ENCODE results near the gene WDR74.
"Not testable (repeated sequence)": the region's sequence is repeated elsewhere in the genome, so short reads cannot be mapped to it uniquely, and the experiment has no call there.

The WDR74 gene

GRCh38 chr11:62859281-62859703 is 19.9 kb upstream of the WDR74 start:
- H3K79me2 ChIP-seq (ENCODE audit: control insufficient read depth, insufficient read depth, low read length, unreplicated experiment) = peaks cover 75% of the 10 kb centered on the region
- H3K27me3 ChIP-seq (ENCODE audit: insufficient read depth, low read length); H3K4me3 ChIP-seq (ENCODE audit: low read depth, low read length); H3K27ac ChIP-seq (ENCODE audit: low read depth, low read length); H2AFZ ChIP-seq (ENCODE audit: low read length, unreplicated experiment): not testable (repeated sequence)
- H3K36me3 ChIP-seq (ENCODE audit: insufficient read depth, low read length) = peaks cover 10% of the 10 kb centered on the region
- peaks cover 18% of the 10 kb centered on the region for H3K4me1 ChIP-seq (ENCODE audit: control insufficient read depth, insufficient read depth, low read length, unreplicated experiment)

- Histone ChIP-seq H3K4me1 (ENCODE audit: control insufficient read depth, insufficient read depth, low read length, unreplicated experiment) (peaks cover 23% of the 10 kb centered on the region), H3K36me3 (ENCODE audit: insufficient read depth, low read length) (peaks cover 21% of the 10 kb centered on the region), H2AFZ (ENCODE audit: low read length, unreplicated experiment) (no peak overlapping the region), H3K4me3 (ENCODE audit: low read depth, low read length) (peak overlapping the region; percentile 88), H3K27ac (ENCODE audit: low read depth, low read length) (no peak overlapping the region), H3K79me2 (ENCODE audit: control insufficient read depth, insufficient read depth, low read length, unreplicated experiment) (peaks cover 76% of the 10 kb centered on the region), H3K27me3 (ENCODE audit: insufficient read depth, low read length) (no peaks in the 10 kb centered on the region)
These were observed 18.8 kb upstream of the WDR74 start for GRCh38 chr11:62858201-62858600.

- peaks cover 27% of the 10 kb centered on the region for H3K36me3 ChIP-seq (ENCODE audit: insufficient read depth, low read length)
- no peak overlapping the region for H3K27ac ChIP-seq (ENCODE audit: low read depth, low read length)
- H3K4me3 ChIP-seq (ENCODE audit: low read depth, low read length) = peak overlapping the region; percentile 88
- no peaks in the 10 kb centered on the region for H3K27me3 ChIP-seq (ENCODE audit: insufficient read depth, low read length)
- H2AFZ ChIP-seq (ENCODE audit: low read length, unreplicated experiment) = no peak overlapping the region
- peaks cover 29% of the 10 kb centered on the region for H3K4me1 ChIP-seq (ENCODE audit: control insufficient read depth, insufficient read depth, low read length, unreplicated experiment)
- peaks cover 76% of the 10 kb centered on the region for H3K79me2 ChIP-seq (ENCODE audit: control insufficient read depth, insufficient read depth, low read length, unreplicated experiment)
These were observed 18.2 kb upstream of the WDR74 start for GRCh38 chr11:62857541-62857982.

- peaks cover 72% of the 10 kb centered on the region for H3K79me2 ChIP-seq (ENCODE audit: control insufficient read depth, insufficient read depth, low read length, unreplicated experiment)
- no peaks in the 10 kb centered on the region for H3K27me3 ChIP-seq (ENCODE audit: insufficient read depth, low read length)
- H3K4me3 ChIP-seq (ENCODE audit: low read depth, low read length) = peak overlapping the region; percentile 88
- peak overlapping the region; percentile 61 for H3K27ac ChIP-seq (ENCODE audit: low read depth, low read length)
- peaks cover 37% of the 10 kb centered on the region for H3K36me3 ChIP-seq (ENCODE audit: insufficient read depth, low read length)
- peaks cover 32% of the 10 kb centered on the region for H3K4me1 ChIP-seq (ENCODE audit: control insufficient read depth, insufficient read depth, low read length, unreplicated experiment)
- H2AFZ ChIP-seq (ENCODE audit: low read length, unreplicated experiment) = peak overlapping the region; percentile 89
These were observed 17.0 kb upstream of the WDR74 start for GRCh38 chr11:62856333-62856895.

GRCh38 chr11:62855571-62856332 is 16.4 kb upstream of the WDR74 start:
- Histone ChIP-seq H3K4me1 (ENCODE audit: control insufficient read depth, insufficient read depth, low read length, unreplicated experiment) (peaks cover 32% of the 10 kb centered on the region), H2AFZ (ENCODE audit: low read length, unreplicated experiment) (peak overlapping the region; percentile 89), H3K27me3 (ENCODE audit: insufficient read depth, low read length) (no peaks in the 10 kb centered on the region), H3K4me3 (ENCODE audit: low read depth, low read length) (peak overlapping the region; percentile 88), H3K36me3 (ENCODE audit: insufficient read depth, low read length) (peaks cover 37% of the 10 kb centered on the region), H3K79me2 (ENCODE audit: control insufficient read depth, insufficient read depth, low read length, unreplicated experiment) (peaks cover 65% of the 10 kb centered on the region), H3K27ac (ENCODE audit: low read depth, low read length) (peak overlapping the region; percentile 61)

- Histone ChIP-seq H3K4me1 (ENCODE audit: control insufficient read depth, insufficient read depth, low read length, unreplicated experiment) (peaks cover 32% of the 10 kb centered on the region), H3K27ac (ENCODE audit: low read depth, low read length) (peak overlapping the region; percentile 56), H3K4me3 (ENCODE audit: low read depth, low read length) (peak overlapping the region; percentile 88), H3K36me3 (ENCODE audit: insufficient read depth, low read length) (peaks cover 37% of the 10 kb centered on the region), H3K27me3 (ENCODE audit: insufficient read depth, low read length) (no peaks in the 10 kb centered on the region), H2AFZ (ENCODE audit: low read length, unreplicated experiment) (no peak overlapping the region), H3K79me2 (ENCODE audit: control insufficient read depth, insufficient read depth, low read length, unreplicated experiment) (peaks cover 65% of the 10 kb centered on the region)
These were observed 15.6 kb upstream of the WDR74 start for GRCh38 chr11:62854825-62855570.

GRCh38 chr11:62854013-62854824 is 14.8 kb upstream of the WDR74 start:
- Histone ChIP-seq H3K4me3 (ENCODE audit: low read depth, low read length) (peak overlapping the region; percentile 88), H3K4me1 (ENCODE audit: control insufficient read depth, insufficient read depth, low read length, unreplicated experiment) (peaks cover 32% of the 10 kb centered on the region), H3K36me3 (ENCODE audit: insufficient read depth, low read length) (peaks cover 37% of the 10 kb centered on the region), H3K27ac (ENCODE audit: low read depth, low read length) (peak overlapping the region; percentile 56), H2AFZ (ENCODE audit: low read length, unreplicated experiment) (no peak overlapping the region), H3K79me2 (ENCODE audit: control insufficient read depth, insufficient read depth, low read length, unreplicated experiment) (peaks cover 61% of the 10 kb centered on the region), H3K27me3 (ENCODE audit: insufficient read depth, low read length) (no peaks in the 10 kb centered on the region)

- Histone ChIP-seq H2AFZ (ENCODE audit: low read length, unreplicated experiment) (no peak overlapping the region), H3K4me3 (ENCODE audit: low read depth, low read length) (peak overlapping the region; percentile 88), H3K79me2 (ENCODE audit: control insufficient read depth, insufficient read depth, low read length, unreplicated experiment) (peaks cover 60% of the 10 kb centered on the region), H3K36me3 (ENCODE audit: insufficient read depth, low read length) (peaks cover 37% of the 10 kb centered on the region), H3K27me3 (ENCODE audit: insufficient read depth, low read length) (no peaks in the 10 kb centered on the region), H3K27ac (ENCODE audit: low read depth, low read length) (peak overlapping the region; percentile 56; the same call in 1 of the 2 replicates), H3K4me1 (ENCODE audit: control insufficient read depth, insufficient read depth, low read length, unreplicated experiment) (peaks cover 32% of the 10 kb centered on the region)
These were observed 14.0 kb upstream of the WDR74 start for GRCh38 chr11:62853279-62853965.

- Histone ChIP-seq H3K4me1 (ENCODE audit: control insufficient read depth, insufficient read depth, low read length, unreplicated experiment) (peaks cover 26% of the 10 kb centered on the region), H3K36me3 (ENCODE audit: insufficient read depth, low read length) (peaks cover 37% of the 10 kb centered on the region), H3K27ac (ENCODE audit: low read depth, low read length) (peak overlapping the region; percentile 8; the same call in 1 of the 2 replicates), H3K4me3 (ENCODE audit: low read depth, low read length) (peak overlapping the region; percentile 88), H3K79me2 (ENCODE audit: control insufficient read depth, insufficient read depth, low read length, unreplicated experiment) (peaks cover 53% of the 10 kb centered on the region), H2AFZ (ENCODE audit: low read length, unreplicated experiment) (no peak overlapping the region), H3K27me3 (ENCODE audit: insufficient read depth, low read length) (no peaks in the 10 kb centered on the region)
These were observed 13.3 kb upstream of the WDR74 start for GRCh38 chr11:62852523-62853188.

All from ACC112 (cell line).